ENCODE measurements around the gene NOTCH4. TPM values are rescaled to one million over a fixed set of nuclear protein-coding genes. Genes with fewer than 3 reads are reported as not detected.

The NOTCH4 gene
- total and polyA plus RNA-seq, 2 experiments from 2014 or later = 0.65 to 1.2 TPM

GRCh38 chr6:32149932-32150870 lies 73.7 kb downstream of the NOTCH4 start:
- Histone ChIP-seq H3F3A (ENCODE audit: insufficient read depth) (peaks cover 9% of the 10 kb centered on the region; the same call in 1 of the 2 replicates), H3K4me2 (ENCODE audit: unreplicated experiment) (no peak overlapping the region), H4K20me1 (ENCODE audit: insufficient read depth) (no peaks in the 10 kb centered on the region), H3K9me2 (ENCODE audit: insufficient read depth) (no peaks in the 10 kb centered on the region), H3K79me2 (ENCODE audit: insufficient read depth) (peaks cover 12% of the 10 kb centered on the region), H2AFZ (no peak overlapping the region), H3K36me3 (ENCODE audit: low read depth) (peaks cover 4% of the 10 kb centered on the region; the same call in 1 of the 2 replicates), H3K4me1 (ENCODE audit: insufficient read depth) (peaks cover 18% of the 10 kb centered on the region), H3K9me3 (ENCODE audit: low read depth) (no peaks in the 10 kb centered on the region), H3K27me3 (replicated peaks; ENCODE audit: insufficient read depth) (no peaks in the 10 kb centered on the region), H3K9ac (no peak overlapping the region), H3K4me3 (no peak overlapping the region), H3K27ac (no peak overlapping the region)
- 82 to 91% methylated on average over 21 to 55 of the region's 55 CpGs for WGBS, 2 experiments (ENCODE audit: low coverage in 1 of 2, low lambda C conversion rate in 2 of 2, missing lambda C conversion rate in 2 of 2)
- DNase-seq = no peak
- TF ChIP-seq EZH2phosphoT487 (IDR thresholded peaks at IDR 0.05; ENCODE audit: insufficient read depth, low read depth) (no peak), EZH2 (IDR thresholded peaks at IDR 0.05; ENCODE audit: insufficient read depth, poor library complexity, severe bottlenecking) (no peak)
- in situ Hi-C loops (cut with MboI) = no loop called here

- H3K36me3 ChIP-seq (ENCODE audit: low read depth) = peaks cover 4% of the 10 kb centered on the region; the same call in 1 of the 2 replicates
- peaks cover 4% of the 10 kb centered on the region; the same call in 1 of the 2 replicates for H3K79me2 ChIP-seq (ENCODE audit: insufficient read depth)
- no peak overlapping the region for H3K4me2 ChIP-seq (ENCODE audit: unreplicated experiment)
- H3F3A ChIP-seq (ENCODE audit: insufficient read depth) = peaks cover 9% of the 10 kb centered on the region; the same call in 1 of the 2 replicates
- TF ChIP-seq EZH2phosphoT487 (IDR thresholded peaks at IDR 0.05; ENCODE audit: insufficient read depth, low read depth) = no peak
- WGBS, 2 experiments (ENCODE audit: low coverage in 1 of 2, low lambda C conversion rate in 2 of 2, missing lambda C conversion rate in 2 of 2) = 93 to 95% methylated on average over 23 to 47 of the region's 47 CpGs
- no peak overlapping the region for H3K4me3 ChIP-seq
- no peak overlapping the region for H3K27ac ChIP-seq
- DNase-seq = no peak
- H3K4me1 ChIP-seq (ENCODE audit: insufficient read depth) = peaks cover 14% of the 10 kb centered on the region
- H4K20me1 ChIP-seq (ENCODE audit: insufficient read depth) = no peaks in the 10 kb centered on the region
- H3K9ac ChIP-seq = no peak overlapping the region
- H3K27me3 ChIP-seq (replicated peaks; ENCODE audit: insufficient read depth) = no peaks in the 10 kb centered on the region
- no peaks in the 10 kb centered on the region for H3K9me2 ChIP-seq (ENCODE audit: insufficient read depth)
- H2AFZ ChIP-seq = no peak overlapping the region
- in situ Hi-C loops (cut with MboI) = no loop called here
- no peaks in the 10 kb centered on the region for H3K9me3 ChIP-seq (ENCODE audit: low read depth)
Observed at GRCh38 chr6:32149092-32149755, 74.6 kb downstream of the NOTCH4 start.

- Histone ChIP-seq H4K20me1 (ENCODE audit: insufficient read depth) (no peaks in the 10 kb centered on the region), H3K4me1 (ENCODE audit: insufficient read depth) (peaks cover 14% of the 10 kb centered on the region), H3K36me3 (ENCODE audit: low read depth) (peaks cover 4% of the 10 kb centered on the region; the same call in 1 of the 2 replicates), H3K9me2 (ENCODE audit: insufficient read depth) (no peaks in the 10 kb centered on the region), H3K27ac (no peak overlapping the region), H3K4me3 (no peak overlapping the region), H3K4me2 (ENCODE audit: unreplicated experiment) (no peak overlapping the region), H2AFZ (no peak overlapping the region), H3K9me3 (ENCODE audit: low read depth) (no peaks in the 10 kb centered on the region), H3K79me2 (ENCODE audit: insufficient read depth) (peaks cover 4% of the 10 kb centered on the region; the same call in 1 of the 2 replicates), H3K9ac (no peak overlapping the region), H3F3A (ENCODE audit: insufficient read depth) (peaks cover 9% of the 10 kb centered on the region; the same call in 1 of the 2 replicates), H3K27me3 (replicated peaks; ENCODE audit: insufficient read depth) (no peaks in the 10 kb centered on the region)
- peak; percentile 27 for DNase-seq
- WGBS, 2 experiments (ENCODE audit: low coverage in 1 of 2, low lambda C conversion rate in 2 of 2, missing lambda C conversion rate in 2 of 2) = 71 to 77% methylated on average over 39 of the region's 39 CpGs
- no peak for TF ChIP-seq EZH2phosphoT487 (IDR thresholded peaks at IDR 0.05; ENCODE audit: insufficient read depth, low read depth)
- no peak for TF ChIP-seq EZH2 (IDR thresholded peaks at IDR 0.05; ENCODE audit: insufficient read depth, poor library complexity, severe bottlenecking)
- in situ Hi-C loops (cut with MboI) = no loop called here
Observed at GRCh38 chr6:32148289-32149091, 75.4 kb downstream of the NOTCH4 start.
